Astrocyte (in vitro differentiated cells and primary cell): ENCODE data around the gene CLTC. TPM values are rescaled to one million over a fixed set of nuclear protein-coding genes. Genes with fewer than 3 reads are reported as not detected.
A peak's percentile ranks its signal among the peaks of the same experiment; 100 is the strongest.

ENCODE experiments used
- DNase-seq: peaks from one replicate; pipeline ENCODE4 v3.0.0-alpha.2; 2010; ENCODE audit warnings: low read depth
- FAIRE-seq: peaks from 2 replicates; lab custom pipeline; 2011; peaks lifted over from hg19 to GRCh38; lab: Jason Lieb, UNC
- H2AFZ ChIP-seq: 2 replicates; pipeline ENCODE4 v1.6.0; 2012; ENCODE audit warnings: low read depth, low read length, inconsistent platforms
- H3K27ac ChIP-seq: 2 replicates; pipeline ENCODE4 v1.5.1; 2011; ENCODE audit warnings: low read depth, low read length, inconsistent platforms
- H3K27me3 ChIP-seq: 2 replicates; pipeline ENCODE4 v1.6.0; 2011; ENCODE audit warnings: low read length, inconsistent platforms; ENCODE audit not compliant: insufficient read depth
- H3K36me3 ChIP-seq: 2 replicates; pipeline ENCODE4 v1.5.1; 2011; ENCODE audit warnings: low read length, inconsistent platforms; ENCODE audit not compliant: insufficient read depth
- H3K4me1 ChIP-seq: 2 replicates; pipeline ENCODE4 v1.5.1; 2011; ENCODE audit warnings: low read length, inconsistent platforms; ENCODE audit not compliant: insufficient read depth
- H3K4me2 ChIP-seq: 2 replicates; pipeline ENCODE4 v1.6.0; 2012; ENCODE audit warnings: low read length, inconsistent platforms
- H3K4me3 ChIP-seq: 2 replicates; pipeline ENCODE4 v1.5.1; 2011; ENCODE audit warnings: low read depth, mild to moderate bottlenecking, low read length, inconsistent platforms; ENCODE audit not compliant: insufficient read depth
- H3K79me2 ChIP-seq: 2 replicates; pipeline ENCODE4 v1.6.0; 2012; ENCODE audit warnings: mild to moderate bottlenecking, low read length, inconsistent platforms; ENCODE audit not compliant: insufficient read depth
- H3K9ac ChIP-seq: 2 replicates; pipeline ENCODE4 v1.6.0; 2012; ENCODE audit warnings: mild to moderate bottlenecking, low read length, inconsistent platforms
- H3K9me3 ChIP-seq: 2 replicates; pipeline ENCODE4 v1.5.1; 2012; ENCODE audit warnings: low read depth, mild to moderate bottlenecking, low read length, inconsistent platforms; ENCODE audit not compliant: insufficient read depth
- H4K20me1 ChIP-seq: 2 replicates; pipeline ENCODE4 v1.6.0; 2012; ENCODE audit warnings: low read length, inconsistent platforms; ENCODE audit not compliant: insufficient read depth
- H3K27ac Mint-ChIP-seq: one replicate; pipeline ENCODE4 v1.8.0; 2021; ENCODE audit warnings: mild to moderate bottlenecking, mixed read lengths; ENCODE audit not compliant: unreplicated experiment
- H3K27me3 Mint-ChIP-seq: one replicate; pipeline ENCODE4 v1.8.0; 2021; ENCODE audit warnings: low read depth, mixed read lengths; ENCODE audit not compliant: unreplicated experiment
- H3K36me3 Mint-ChIP-seq: one replicate; pipeline ENCODE4 v1.8.0; 2021; ENCODE audit warnings: low read depth, mixed read lengths; ENCODE audit not compliant: unreplicated experiment
- H3K4me1 Mint-ChIP-seq: one replicate; pipeline ENCODE4 v1.8.0; 2021; ENCODE audit warnings: low read depth, mixed read lengths; ENCODE audit not compliant: unreplicated experiment
- H3K4me3 Mint-ChIP-seq: one replicate; pipeline ENCODE4 v1.8.0; 2021; ENCODE audit warnings: mild to moderate bottlenecking, moderate library complexity, mixed read lengths; ENCODE audit not compliant: unreplicated experiment
- H3K9me3 Mint-ChIP-seq: one replicate; pipeline ENCODE4 v1.8.0; 2021; ENCODE audit warnings: mild to moderate bottlenecking, mixed read lengths; ENCODE audit not compliant: unreplicated experiment
- CTCF ChIP-seq: IDR thresholded peaks from 2 replicates; pipeline ENCODE4 v1.5.1; 2011; ENCODE audit warnings: low read depth, mild to moderate bottlenecking, inconsistent platforms, low read length, moderate library complexity; ENCODE audit not compliant: insufficient read depth
- EZH2 ChIP-seq: IDR thresholded peaks from 2 replicates; pipeline ENCODE4 v1.6.1; 2012; ENCODE audit warnings: mild to moderate bottlenecking, low read length, inconsistent platforms; ENCODE audit not compliant: insufficient read depth
- total RNA-seq: library from RNA; stranded (reverse); gene quantifications from 2 replicates; pipeline ENCODE4 v1.2.1, GENCODE V29; 2021

Gene CLTC
- total RNA-seq, 1 donor from 2014 or later: 391 TPM

DNA sequence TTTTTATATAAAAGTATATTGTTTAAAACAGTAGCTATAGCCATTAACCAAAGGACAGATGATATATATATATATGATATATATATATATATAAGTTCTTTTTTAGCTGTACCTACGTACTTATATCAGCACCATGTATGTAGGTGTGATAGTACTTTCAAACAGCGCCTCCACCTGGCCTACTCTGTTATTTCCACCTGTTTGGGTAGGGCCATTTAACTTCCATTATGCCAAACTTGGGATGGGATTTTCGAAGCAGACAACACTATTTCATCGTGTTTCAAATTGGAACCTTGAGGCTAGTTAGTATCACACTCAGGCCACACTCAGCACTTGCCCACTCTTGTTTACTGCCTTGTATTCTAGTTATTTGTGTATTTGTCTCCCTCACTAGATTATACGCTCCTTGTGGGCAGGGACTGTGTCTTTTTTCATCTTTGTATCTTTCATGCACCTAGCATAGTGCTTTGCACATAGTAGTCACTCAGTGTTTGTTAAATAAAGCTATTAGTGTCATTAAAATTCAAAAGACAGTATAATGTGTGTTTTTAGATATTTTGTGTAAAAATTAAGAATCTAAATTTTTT lies 11.8 kb upstream of the CLTC start:
- no peak overlapping the region for H3K27ac ChIP-seq
- H3K36me3 Mint-ChIP-seq: peaks cover 19% of the 10 kb centered on the region
- H4K20me1 ChIP-seq: no peaks in the 10 kb centered on the region
- H3K4me2 ChIP-seq: no peak overlapping the region
- no peak overlapping the region for H3K27ac Mint-ChIP-seq
- H3K4me3 Mint-ChIP-seq: no peak overlapping the region
- no peaks in the 10 kb centered on the region for H3K9me3 Mint-ChIP-seq
- no peak overlapping the region for H3K9ac ChIP-seq
- H2AFZ ChIP-seq: no peak overlapping the region
- FAIRE-seq (no peak), DNase-seq (no peak)
- H3K9me3 ChIP-seq: no peaks in the 10 kb centered on the region
- TF ChIP-seq EZH2 (no peak), CTCF (no peak)
- H3K4me3 ChIP-seq: no peak overlapping the region
- H3K4me1 ChIP-seq: no peaks in the 10 kb centered on the region
- H3K27me3 ChIP-seq: no peaks in the 10 kb centered on the region
- no peaks in the 10 kb centered on the region for H3K27me3 Mint-ChIP-seq
- peaks cover 18% of the 10 kb centered on the region for H3K36me3 ChIP-seq
- H3K4me1 Mint-ChIP-seq: no peaks in the 10 kb centered on the region
- H3K79me2 ChIP-seq: no peaks in the 10 kb centered on the region

DNA sequence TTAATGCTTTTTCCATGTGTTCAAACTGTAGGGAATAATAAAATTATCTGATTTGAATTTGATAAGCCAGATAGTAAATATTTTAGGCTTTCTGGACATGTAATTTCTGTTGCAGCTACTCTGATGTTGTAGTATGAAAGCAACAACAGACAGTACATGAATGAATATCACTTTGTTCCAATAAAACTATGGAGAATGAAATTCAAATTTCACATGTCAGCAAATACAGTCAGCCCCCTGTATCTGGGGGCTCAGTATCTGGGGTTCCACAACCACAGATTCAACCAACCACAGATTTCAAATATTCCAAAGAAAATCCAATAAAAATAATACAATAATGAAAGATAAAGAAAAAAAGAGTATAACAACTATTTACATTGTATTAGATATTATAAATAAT lies 8.2 kb upstream of the CLTC start:
- Mint-ChIP-seq H3K4me3 (no peak overlapping the region), H3K36me3 (peaks cover 14% of the 10 kb centered on the region), H3K27ac (no peak overlapping the region), H3K9me3 (no peaks in the 10 kb centered on the region), H3K27me3 (no peaks in the 10 kb centered on the region), H3K4me1 (no peaks in the 10 kb centered on the region)
- no peak for TF ChIP-seq EZH2
- no peak for TF ChIP-seq CTCF
- H2AFZ ChIP-seq: no peak overlapping the region
- H3K9me3 ChIP-seq: no peaks in the 10 kb centered on the region
- H4K20me1 ChIP-seq: no peaks in the 10 kb centered on the region
- H3K4me2 ChIP-seq: no peak overlapping the region
- H3K36me3 ChIP-seq: peaks cover 10% of the 10 kb centered on the region
- H3K27ac ChIP-seq: no peak overlapping the region
- no peak overlapping the region for H3K9ac ChIP-seq
- no peaks in the 10 kb centered on the region for H3K4me1 ChIP-seq
- DNase-seq (no peak), FAIRE-seq (no peak)
- no peak overlapping the region for H3K4me3 ChIP-seq
- no peaks in the 10 kb centered on the region for H3K27me3 ChIP-seq
- H3K79me2 ChIP-seq: no peaks in the 10 kb centered on the region

DNA sequence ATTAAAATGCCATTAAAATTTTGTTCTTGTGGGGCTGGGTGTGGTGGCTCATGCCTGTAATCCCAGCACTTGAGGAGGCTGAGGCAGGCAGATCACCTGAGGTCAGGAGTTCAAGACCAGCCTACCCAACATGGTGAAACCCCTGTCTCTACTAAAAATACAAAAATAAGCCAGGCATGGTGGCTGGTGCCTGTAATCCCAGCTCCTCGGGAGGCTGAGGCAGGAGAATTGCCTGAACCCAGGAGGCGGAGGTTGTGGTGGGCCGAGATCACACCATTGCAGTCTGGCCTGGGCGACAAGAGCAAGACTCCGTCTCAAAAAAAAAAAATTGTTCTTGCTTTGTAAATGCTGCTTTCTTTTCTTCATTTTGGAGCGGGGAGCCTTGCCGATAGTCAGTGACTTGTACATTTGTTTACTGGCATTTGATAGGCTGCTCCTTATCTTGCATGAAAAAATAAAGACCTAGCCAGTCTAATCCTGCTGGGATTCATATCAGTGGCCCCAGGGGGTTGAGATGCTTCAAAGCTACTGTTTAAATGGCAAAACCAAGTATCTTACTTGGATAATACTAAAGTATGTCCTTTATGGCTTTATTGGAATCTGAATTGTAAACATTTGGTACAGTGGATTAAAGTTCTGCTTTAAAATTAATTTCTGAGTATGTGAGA lies 3.3 kb upstream of the CLTC start:
- no peaks in the 10 kb centered on the region for H3K27me3 Mint-ChIP-seq
- no peak for TF ChIP-seq CTCF
- TF ChIP-seq EZH2: no peak
- no peak overlapping the region for H3K27ac ChIP-seq
- H3K9me3 ChIP-seq: no peaks in the 10 kb centered on the region
- DNase-seq (no peak), FAIRE-seq (no peak)
- peak overlapping the region; percentile 60 for H3K4me3 Mint-ChIP-seq
- peaks cover 16% of the 10 kb centered on the region for H3K4me1 Mint-ChIP-seq
- peaks cover 26% of the 10 kb centered on the region for H3K79me2 ChIP-seq
- peaks cover 2% of the 10 kb centered on the region for H3K36me3 Mint-ChIP-seq
- H3K4me1 ChIP-seq: peaks cover 9% of the 10 kb centered on the region
- H3K4me2 ChIP-seq: no peak overlapping the region
- H4K20me1 ChIP-seq: peaks cover 9% of the 10 kb centered on the region
- H3K27me3 ChIP-seq: no peaks in the 10 kb centered on the region
- no peak overlapping the region for H3K9ac ChIP-seq
- H3K27ac Mint-ChIP-seq: no peak overlapping the region
- no peaks in the 10 kb centered on the region for H3K36me3 ChIP-seq
- H3K4me3 ChIP-seq: no peak overlapping the region
- H2AFZ ChIP-seq: no peak overlapping the region
- no peaks in the 10 kb centered on the region for H3K9me3 Mint-ChIP-seq
